ENCODE results near the gene NOS3. TPM values are rescaled to one million over a fixed set of nuclear protein-coding genes. Genes with fewer than 3 reads are reported as not detected.

NOS3 gene
- total and polyA plus RNA-seq, 12 donors, result 10.0 to 53.3 (median 13.3) TPM

GRCh38 chr7:150976529-150977381 lies 14.1 kb upstream of the NOS3 start:
- peak; percentile 65 to 68 for DNase-seq
- ATAC-seq, result peak; percentile 26 to 81 (median 64)
- 20 to 26% methylated on average over 13 of the region's 13 CpGs for WGBS, 2 donors
- no peak for TF ChIP-seq CTCF (IDR thresholded peaks at IDR 0.05)
- Histone ChIP-seq H3K36me3 (no peaks in the 10 kb centered on the region), H3K27me3 (peaks cover 8 to 83% (median 57%) of the 10 kb centered on the region in 7 donors), H3K4me1 (peaks cover 16 to 69% (median 41%) of the 10 kb centered on the region in 9 donors), H3K9me3 (no peaks in the 10 kb centered on the region), H3K4me3 (peak overlapping the region in 9 of 10 donors; percentile 31 to 58 (median 52)), H3K27ac (peak overlapping the region; percentile 56 to 97 (median 90))
- intact Hi-C loops (cut with DNase I), result no loop called here

GRCh38 chr7:150977382-150978125 lies 13.3 kb upstream of the NOS3 start:
- peak in 3 of 8 donors; percentile 7 to 30 (median 12) for ATAC-seq
- peak overlapping the region; percentile 56 to 97 (median 90) for H3K27ac ChIP-seq
- DNase-seq, result no peak

GRCh38 chr7:150978126-150978789 lies 12.6 kb upstream of the NOS3 start, which contains the start of gene KCNH2:
Gene KCNH2 (minus strand): TSS chr7:150978321. CDS start chr7:150977913, 408 bp downstream.
- 0 to 1% methylated on average over 62 to 75 of the region's 81 CpGs for WGBS, 2 donors
- Histone ChIP-seq H3K4me3 (peak within 1 kb of the TSS in 9 of 10 donors; percentile 31 to 58 (median 52)), H3K36me3 (no peaks in the 10 kb centered on the region), H3K4me1 (peaks cover 15 to 54% (median 28%) of the 10 kb centered on the region in 9 donors), H3K27ac (peak within 1 kb of the TSS; percentile 56 to 97 (median 90)), H3K9me3 (no peaks in the 10 kb centered on the region), H3K27me3 (peaks cover 8 to 95% (median 56%) of the 10 kb centered on the region in 7 donors)
- no peak for TF ChIP-seq CTCF (IDR thresholded peaks at IDR 0.05)
- peak; percentile 37 to 64 (median 53) for ATAC-seq
- intact Hi-C loops (cut with DNase I), result no loop called here
- peak; percentile 59 to 77 for DNase-seq

More at GRCh38 chr7:150977382-150978125, 13.3 kb upstream of the NOS3 start:
- Histone ChIP-seq H3K9me3 (no peaks in the 10 kb centered on the region), H3K27me3 (peaks cover 8 to 90% (median 53%) of the 10 kb centered on the region in 7 donors), H3K4me1 (peaks cover 16 to 61% (median 33%) of the 10 kb centered on the region in 9 donors), H3K36me3 (no peaks in the 10 kb centered on the region), H3K4me3 (peak overlapping the region in 9 of 10 donors; percentile 31 to 58 (median 52))
- 3% methylated on average over 45 to 62 of the region's 62 CpGs for WGBS, 2 donors
- no peak for TF ChIP-seq CTCF (IDR thresholded peaks at IDR 0.05)
- intact Hi-C loops (cut with DNase I), result no loop called here

All from heart right ventricle (tissue), 16 donors.